ENCODE data around the gene RBM47. TPM values are rescaled to one million over a fixed set of nuclear protein-coding genes. Genes with fewer than 3 reads are reported as not detected.
A peak's percentile ranks its signal among the peaks of the same experiment; 100 is the strongest.

The RBM47 gene
- total and polyA plus RNA-seq, 2 donors (not counting 1 experiment from before 2014, with no cell fraction given): 0.14 to 1.8 TPM

DNA sequence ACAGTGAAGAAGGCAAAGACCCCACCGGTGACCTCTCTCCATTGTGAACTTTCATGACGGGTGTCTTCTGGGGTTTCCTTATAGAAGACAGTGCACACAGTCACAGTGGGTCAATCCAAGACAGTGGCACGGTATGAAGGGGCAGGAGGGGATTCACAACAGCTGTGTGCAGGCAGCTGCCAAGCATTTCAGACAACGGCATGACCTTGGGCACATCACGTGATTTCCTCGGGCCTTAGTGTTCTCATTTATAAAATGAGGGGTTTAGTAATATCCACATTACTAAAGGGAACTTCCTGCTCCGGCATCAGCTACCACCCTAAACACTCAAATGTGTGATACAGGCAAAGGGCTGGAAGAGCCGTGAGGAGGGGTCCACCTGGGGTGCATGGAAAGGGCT lies 42.9 kb downstream of the RBM47 start:
- no peak overlapping the region for H3K4me3 ChIP-seq (replicated peaks in 1 of 4; ENCODE audit: control extremely low read depth in 1 of 4, insufficient read depth in 1 of 4, low read depth in 3 of 4, low read length in 4 of 4)
- TF ChIP-seq, protein P1, sequence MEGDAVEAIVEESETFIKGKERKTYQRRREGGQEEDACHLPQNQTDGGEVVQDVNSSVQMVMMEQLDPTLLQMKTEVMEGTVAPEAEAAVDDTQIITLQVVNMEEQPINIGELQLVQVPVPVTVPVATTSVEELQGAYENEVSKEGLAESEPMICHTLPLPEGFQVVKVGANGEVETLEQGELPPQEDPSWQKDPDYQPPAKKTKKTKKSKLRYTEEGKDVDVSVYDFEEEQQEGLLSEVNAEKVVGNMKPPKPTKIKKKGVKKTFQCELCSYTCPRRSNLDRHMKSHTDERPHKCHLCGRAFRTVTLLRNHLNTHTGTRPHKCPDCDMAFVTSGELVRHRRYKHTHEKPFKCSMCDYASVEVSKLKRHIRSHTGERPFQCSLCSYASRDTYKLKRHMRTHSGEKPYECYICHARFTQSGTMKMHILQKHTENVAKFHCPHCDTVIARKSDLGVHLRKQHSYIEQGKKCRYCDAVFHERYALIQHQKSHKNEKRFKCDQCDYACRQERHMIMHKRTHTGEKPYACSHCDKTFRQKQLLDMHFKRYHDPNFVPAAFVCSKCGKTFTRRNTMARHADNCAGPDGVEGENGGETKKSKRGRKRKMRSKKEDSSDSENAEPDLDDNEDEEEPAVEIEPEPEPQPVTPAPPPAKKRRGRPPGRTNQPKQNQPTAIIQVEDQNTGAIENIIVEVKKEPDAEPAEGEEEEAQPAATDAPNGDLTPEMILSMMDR (conservative IDR thresholded peaks at IDR 0.05 in 1 of 2, IDR thresholded peaks at IDR 0.05 in 1 of 2; ENCODE audit: low read depth in 1 of 2, low read length in 2 of 2): no peak
- no peak for TF ChIP-seq EZH2 (IDR thresholded peaks at IDR 0.05; ENCODE audit: low read length, missing control alignments)

GRCh38 chr4:40586034-40586433 lies 43.6 kb downstream of the RBM47 start:
- Histone ChIP-seq H3K27me3 (ENCODE audit: control insufficient read depth, insufficient read depth, low read length) (peaks cover 3% of the 10 kb centered on the region), H3K4me2 (ENCODE audit: extremely low read depth, insufficient read depth, low read length) (no peak overlapping the region), H3K4me3 (replicated peaks in 1 of 4; ENCODE audit: control extremely low read depth in 1 of 4, insufficient read depth in 1 of 4, low read depth in 3 of 4, low read length in 4 of 4) (no peak overlapping the region), H3K4me1 (ENCODE audit: control insufficient read depth, extremely low read depth, insufficient read depth, low read length) (no peaks in the 10 kb centered on the region), H2AFZ (ENCODE audit: low read length) (no peak overlapping the region), H3K79me2 (ENCODE audit: control insufficient read depth, insufficient read depth, low read length) (no peaks in the 10 kb centered on the region), H3K27ac (ENCODE audit: insufficient read depth, low read length) (no peak overlapping the region), H3K9ac (ENCODE audit: insufficient read depth, low read length) (no peak overlapping the region), H3K36me3 (ENCODE audit: control insufficient read depth, insufficient read depth, low read length) (no peaks in the 10 kb centered on the region), H4K20me1 (ENCODE audit: control insufficient read depth, extremely low read depth, insufficient read depth, low read length) (no peaks in the 10 kb centered on the region), H3K9me3 (ENCODE audit: control insufficient read depth, insufficient read depth, low read depth, low read length) (no peaks in the 10 kb centered on the region)
- peak in 1 of 2 donors; percentile 53 for DNase-seq (ENCODE audit: low read depth in 2 of 2)
- no peak for TF ChIP-seq EZH2 (IDR thresholded peaks at IDR 0.05; ENCODE audit: low read length, missing control alignments)
- TF ChIP-seq, protein P1 (conservative IDR thresholded peaks at IDR 0.05 in 1 of 2, IDR thresholded peaks at IDR 0.05 in 1 of 2; ENCODE audit: low read depth in 1 of 2, low read length in 2 of 2): no peak

More for the DNA sequence above, 42.9 kb downstream of the RBM47 start:
- H3K9me3 ChIP-seq (ENCODE audit: control insufficient read depth, insufficient read depth, low read depth, low read length): no peaks in the 10 kb centered on the region
- no peak overlapping the region for H3K9ac ChIP-seq (ENCODE audit: insufficient read depth, low read length)
- H3K36me3 ChIP-seq (ENCODE audit: control insufficient read depth, insufficient read depth, low read length): no peaks in the 10 kb centered on the region
- H3K27me3 ChIP-seq (ENCODE audit: control insufficient read depth, insufficient read depth, low read length): peaks cover 3% of the 10 kb centered on the region
- no peak overlapping the region for H3K4me2 ChIP-seq (ENCODE audit: extremely low read depth, insufficient read depth, low read length)
- no peaks in the 10 kb centered on the region for H3K4me1 ChIP-seq (ENCODE audit: control insufficient read depth, extremely low read depth, insufficient read depth, low read length)
- no peak for DNase-seq (ENCODE audit: low read depth in 2 of 2)
- H2AFZ ChIP-seq (ENCODE audit: low read length): no peak overlapping the region
- H3K79me2 ChIP-seq (ENCODE audit: control insufficient read depth, insufficient read depth, low read length): no peaks in the 10 kb centered on the region
- no peaks in the 10 kb centered on the region for H4K20me1 ChIP-seq (ENCODE audit: control insufficient read depth, extremely low read depth, insufficient read depth, low read length)
- no peak overlapping the region for H3K27ac ChIP-seq (ENCODE audit: insufficient read depth, low read length)

- peaks cover 3% of the 10 kb centered on the region for H3K27me3 ChIP-seq (ENCODE audit: control insufficient read depth, insufficient read depth, low read length)
- H3K79me2 ChIP-seq (ENCODE audit: control insufficient read depth, insufficient read depth, low read length): no peaks in the 10 kb centered on the region
- DNase-seq (ENCODE audit: low read depth in 2 of 2): no peak
- no peaks in the 10 kb centered on the region for H3K9me3 ChIP-seq (ENCODE audit: control insufficient read depth, insufficient read depth, low read depth, low read length)
- H3K36me3 ChIP-seq (ENCODE audit: control insufficient read depth, insufficient read depth, low read length): no peaks in the 10 kb centered on the region
- no peaks in the 10 kb centered on the region for H4K20me1 ChIP-seq (ENCODE audit: control insufficient read depth, extremely low read depth, insufficient read depth, low read length)
- H3K4me3 ChIP-seq (replicated peaks in 1 of 4; ENCODE audit: control extremely low read depth in 1 of 4, insufficient read depth in 1 of 4, low read depth in 3 of 4, low read length in 4 of 4): no peak overlapping the region
- no peak overlapping the region for H3K27ac ChIP-seq (ENCODE audit: insufficient read depth, low read length)
- no peak overlapping the region for H3K4me2 ChIP-seq (ENCODE audit: extremely low read depth, insufficient read depth, low read length)
- H3K4me1 ChIP-seq (ENCODE audit: control insufficient read depth, extremely low read depth, insufficient read depth, low read length): no peaks in the 10 kb centered on the region
- TF ChIP-seq EZH2 (IDR thresholded peaks at IDR 0.05; ENCODE audit: low read length, missing control alignments): no peak
- TF ChIP-seq, protein P1 (conservative IDR thresholded peaks at IDR 0.05 in 1 of 2, IDR thresholded peaks at IDR 0.05 in 1 of 2; ENCODE audit: low read depth in 1 of 2, low read length in 2 of 2): no peak
- no peak overlapping the region for H2AFZ ChIP-seq (ENCODE audit: low read length)
- no peak overlapping the region for H3K9ac ChIP-seq (ENCODE audit: insufficient read depth, low read length)
Observed at GRCh38 chr4:40585201-40585799, 44.4 kb downstream of the RBM47 start.
